GM13976 (cell line): Measurements from ENCODE around the gene LRRTM4.

Source experiments
- DNase-seq: peaks from one replicate; pipeline ENCODE4 v3.0.0; 2012; ENCODE audit warnings: low spot score
- CTCF ChIP-seq: IDR thresholded peaks from 2 replicates; pipeline ENCODE4 v1.5.1; 2012; ENCODE audit warnings: borderline replicate concordance, mild to moderate bottlenecking; ENCODE audit not compliant: insufficient read depth; ENCODE audit errors: extremely low read depth, missing control alignments, control extremely low read depth
- in situ Hi-C: fragments of 300-500 bp; cut with MboI; formaldehyde crosslinking; loops from one replicate; pipeline ENCODE4 v1.12.0; 2022; ENCODE audit warnings: low sequenced_read_pairs, mixed read lengths, inconsistent platforms; ENCODE audit not compliant: unreplicated experiment

LRRTM4 gene

GRCh38 chr2:77418537-77418936 is 103.6 kb downstream of the LRRTM4 start:
- DNase-seq, result no peak
- TF ChIP-seq CTCF, result no peak
- in situ Hi-C loops, result no loop called here

- DNase-seq, result no peak
- TF ChIP-seq CTCF, result no peak
- in situ Hi-C loops, result no loop called here
Observed at GRCh38 chr2:77404189-77404588, 118.0 kb downstream of the LRRTM4 start.

GRCh38 chr2:77398970-77399600 is 123.1 kb downstream of the LRRTM4 start:
- in situ Hi-C loops, result no loop called here
- no peak for TF ChIP-seq CTCF
- no peak for DNase-seq

GRCh38 chr2:77397763-77398162 is 124.4 kb downstream of the LRRTM4 start:
- in situ Hi-C loops, result no loop called here
- TF ChIP-seq CTCF, result no peak
- no peak for DNase-seq

- no peak for TF ChIP-seq CTCF
- in situ Hi-C loops, result no loop called here
- DNase-seq, result no peak
Observed at GRCh38 chr2:77395011-77395410, 127.2 kb downstream of the LRRTM4 start.

GRCh38 chr2:77391119-77391518 is 131.1 kb downstream of the LRRTM4 start:
- no peak for TF ChIP-seq CTCF
- in situ Hi-C loops, result no loop called here
- no peak for DNase-seq

- DNase-seq, result no peak
- in situ Hi-C loops, result no loop called here
- no peak for TF ChIP-seq CTCF
Observed at GRCh38 chr2:77387324-77387723, 134.9 kb downstream of the LRRTM4 start.
